GM19240 (cell line): ENCODE measurements around the gene WDR11.
"Not testable (repeated sequence)": the region's sequence is repeated elsewhere in the genome, so short reads cannot be mapped to it uniquely, and the experiment has no call there.

ENCODE experiments used
- DNase-seq: peaks from one replicate; pipeline ENCODE4 v3.0.0; 2011; ENCODE audit warnings: low spot score; ENCODE audit not compliant: insufficient read length

WDR11 gene

GRCh38 chr10:120838941-120839340 lies 12.2 kb upstream of the WDR11 start:
- DNase-seq, result no peak

GRCh38 chr10:120841522-120842189 lies 9.5 kb upstream of the WDR11 start:
- DNase-seq, result no peak

- no peak for DNase-seq
Observed at GRCh38 chr10:120854388-120854787, 3.2 kb downstream of the WDR11 start.

GRCh38 chr10:120861178-120861855 lies 10.2 kb downstream of the WDR11 start:
- DNase-seq, result no peak

- DNase-seq, result no peak
Observed at GRCh38 chr10:120873741-120874140, 22.6 kb downstream of the WDR11 start.

- no peak for DNase-seq
Observed at GRCh38 chr10:120883071-120883470, 31.9 kb downstream of the WDR11 start.

- DNase-seq, result no peak
Observed at GRCh38 chr10:120887482-120887881, 36.3 kb downstream of the WDR11 start.

GRCh38 chr10:120891365-120891764 lies 40.2 kb downstream of the WDR11 start:
- no peak for DNase-seq

GRCh38 chr10:120894556-120894955 lies 43.4 kb downstream of the WDR11 start:
- no peak for DNase-seq

- DNase-seq, result no peak
Observed at GRCh38 chr10:120897343-120897742, 46.2 kb downstream of the WDR11 start.

- DNase-seq, result no peak
Observed at GRCh38 chr10:120905268-120905667, 54.1 kb downstream of the WDR11 start.

- no peak for DNase-seq
Observed at GRCh38 chr10:120917521-120918250, 66.5 kb downstream of the WDR11 start.

- DNase-seq, result not testable (repeated sequence)
Observed at GRCh38 chr10:120923886-120924285, 72.7 kb downstream of the WDR11 start.

GRCh38 chr10:120926611-120927010 lies 75.4 kb downstream of the WDR11 start:
- no peak for DNase-seq

- no peak for DNase-seq
Observed at GRCh38 chr10:120927352-120927751, 76.2 kb downstream of the WDR11 start.

- DNase-seq, result no peak
Observed at GRCh38 chr10:120929166-120929565, 78.0 kb downstream of the WDR11 start.

GRCh38 chr10:120931423-120931822 lies 80.3 kb downstream of the WDR11 start:
- no peak for DNase-seq

- no peak for DNase-seq
Observed at GRCh38 chr10:120931999-120932398, 80.8 kb downstream of the WDR11 start.

- DNase-seq, result no peak
Observed at GRCh38 chr10:120938822-120939221, 87.7 kb downstream of the WDR11 start.

GRCh38 chr10:120940299-120940900 lies 89.2 kb downstream of the WDR11 start:
- no peak for DNase-seq

GRCh38 chr10:120941501-120941900 lies 90.3 kb downstream of the WDR11 start:
- no peak for DNase-seq

GRCh38 chr10:120942806-120943413 lies 91.7 kb downstream of the WDR11 start:
- DNase-seq, result peak; percentile 63
